Stimulated activated CD4-positive, alpha-beta T cell treated with anti-CD3 and anti-CD28 coated beads, Interleukin-15, amount 100 ng/mL, for 1 hour (primary cell): ENCODE measurements around the gene MAMDC4.
"Not testable (repeated sequence)": the region's sequence is repeated elsewhere in the genome, so short reads cannot be mapped to it uniquely, and the experiment has no call there.

Experiments
- DNase-seq, 2 donors: peaks; one replicate each; pipeline ENCODE4 v3.0.0-alpha.2; 2020; ENCODE audit warnings: low read depth in 1 of 2, low spot score in 1 of 2

MAMDC4 gene

DNA sequence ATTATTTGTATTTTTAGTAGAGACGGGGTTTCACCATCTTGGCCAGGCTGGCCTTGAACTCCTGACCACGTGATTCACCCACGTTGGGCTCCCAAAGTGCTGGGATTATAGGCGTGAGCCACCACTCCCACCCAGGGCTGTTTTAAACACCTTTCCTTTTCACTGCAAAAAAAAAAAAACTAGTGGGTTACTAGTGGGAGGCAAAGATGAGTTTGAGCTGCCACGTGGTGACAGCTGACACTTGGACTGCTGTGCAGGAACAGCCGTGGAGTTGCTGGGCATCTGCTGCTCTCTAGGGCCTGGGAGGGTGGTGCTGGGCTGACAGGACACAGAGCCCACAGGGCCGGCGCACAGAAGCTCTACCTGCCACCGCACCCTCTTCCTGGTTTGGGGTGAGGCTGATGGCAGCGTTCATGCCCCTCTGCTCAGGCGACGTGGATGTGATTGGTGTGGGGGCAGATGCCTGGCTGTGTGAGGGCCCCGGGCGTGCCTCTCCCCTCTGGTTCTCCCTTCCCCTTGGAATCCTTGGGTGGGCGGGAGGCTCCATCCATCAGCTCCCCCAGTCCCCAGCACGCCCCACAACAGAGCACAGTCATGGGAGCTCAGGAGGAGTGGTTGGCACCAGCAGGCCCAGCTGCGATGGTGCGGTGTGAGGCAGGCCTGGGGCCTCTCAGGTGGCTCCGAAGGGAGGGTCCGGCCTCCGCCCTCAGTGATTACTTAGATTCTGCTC lies 27.5 kb upstream of the MAMDC4 start:
- DNase-seq: no peak

DNA sequence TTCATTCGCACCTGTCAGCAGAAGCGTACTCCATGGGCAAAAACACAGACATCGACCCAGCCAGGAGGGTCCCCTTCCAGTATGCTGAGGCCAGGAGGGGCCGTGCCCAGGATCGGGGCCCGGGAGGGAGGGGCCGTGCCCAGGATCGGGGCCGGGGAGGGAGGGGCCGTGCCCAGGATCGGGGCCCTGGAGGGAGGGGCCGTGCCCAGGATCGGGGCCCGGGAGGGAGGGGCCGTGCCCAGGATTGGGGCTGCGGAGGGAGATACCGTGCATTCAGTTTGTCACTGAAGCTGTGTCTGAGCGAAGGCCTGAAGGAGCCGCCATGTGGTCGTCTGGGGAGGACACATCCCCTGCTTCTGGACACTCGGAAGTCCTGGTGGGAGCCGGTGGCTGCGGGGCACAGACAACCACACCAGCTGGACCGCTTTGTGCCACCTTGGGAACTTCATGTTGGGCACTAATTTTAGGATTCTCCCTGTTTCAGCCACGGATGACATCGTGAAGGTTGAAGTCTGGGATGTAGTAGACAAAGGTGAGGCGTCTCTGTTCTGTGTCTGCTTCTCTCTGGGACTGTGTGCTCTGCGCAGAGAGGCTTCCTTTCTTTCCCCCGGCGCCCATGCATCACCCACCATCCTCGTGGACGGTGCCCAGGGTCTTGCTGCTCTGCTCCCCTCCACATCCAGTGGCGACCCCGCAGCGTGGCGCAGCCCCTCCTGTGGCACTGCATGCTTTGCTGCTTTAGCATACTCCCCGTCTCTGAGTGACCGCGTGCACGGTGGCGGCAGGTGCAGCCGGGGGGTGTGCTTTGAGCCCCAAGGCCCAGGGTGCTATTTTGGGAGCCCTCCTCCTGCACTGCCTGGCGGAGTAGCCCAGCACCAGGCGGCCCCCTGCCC lies 26.6 kb upstream of the MAMDC4 start:
- no peak for DNase-seq

DNA sequence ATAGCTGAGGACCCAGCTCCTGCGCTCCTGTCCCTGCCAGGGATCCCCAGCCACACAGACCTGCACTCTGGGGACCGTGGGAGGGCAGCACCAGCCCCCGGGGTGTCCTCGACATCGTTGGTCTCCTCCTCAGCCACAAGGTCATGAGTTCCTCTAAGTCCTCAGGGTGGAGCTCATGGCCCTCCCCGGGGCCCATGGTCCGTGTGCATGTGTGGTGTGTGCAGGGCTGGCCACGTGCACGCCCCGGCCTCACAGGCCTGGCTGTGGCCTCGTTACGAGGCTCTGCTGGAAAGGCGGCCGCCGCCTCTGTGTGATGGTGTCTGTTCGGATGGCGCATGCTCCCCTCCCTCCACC lies 26.0 kb upstream of the MAMDC4 start:
- no peak for DNase-seq

DNA sequence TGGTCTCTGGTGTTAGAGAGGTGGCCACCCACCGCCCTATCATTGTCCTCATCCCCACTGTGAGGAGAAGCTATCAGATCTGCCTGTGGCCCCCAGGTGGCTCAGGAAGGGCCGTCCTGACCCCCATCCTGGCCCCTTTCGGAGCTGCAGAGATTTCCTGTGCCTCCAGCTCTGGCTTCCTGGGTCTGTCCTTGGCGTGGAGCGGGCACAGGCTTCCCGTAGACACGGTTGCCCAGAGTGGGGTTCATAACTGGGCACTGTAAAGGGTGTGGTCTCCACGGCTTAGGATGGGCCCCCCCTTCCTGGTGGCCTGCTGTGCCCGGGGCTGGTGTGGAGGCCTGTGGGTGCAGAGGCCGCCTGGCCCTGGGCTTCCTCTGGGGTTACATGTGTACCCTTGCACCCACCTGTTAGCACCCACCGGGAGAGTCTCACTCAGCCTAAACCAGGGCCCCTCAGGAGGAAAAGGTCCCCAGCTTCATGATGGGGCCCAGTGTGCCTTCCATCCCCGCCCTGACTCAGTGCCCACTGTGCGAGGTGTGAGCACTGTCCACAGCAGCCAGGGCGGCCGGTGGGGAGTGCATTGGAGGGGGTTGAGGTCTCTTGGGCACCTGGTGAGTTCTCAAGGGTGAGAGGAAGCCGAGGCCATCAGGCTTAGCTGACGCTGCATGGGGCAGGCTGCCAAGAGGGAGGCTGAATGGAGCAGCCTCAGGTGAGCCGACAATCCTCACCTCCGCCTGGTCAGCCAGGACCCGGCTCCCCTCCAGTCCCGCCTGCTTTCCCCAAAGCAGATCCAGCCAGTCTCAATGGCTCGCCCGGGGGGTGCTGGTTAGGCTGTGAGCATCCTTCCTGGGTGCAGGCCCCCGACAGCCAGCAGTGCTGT lies 25.2 kb upstream of the MAMDC4 start:
- no peak for DNase-seq

DNA sequence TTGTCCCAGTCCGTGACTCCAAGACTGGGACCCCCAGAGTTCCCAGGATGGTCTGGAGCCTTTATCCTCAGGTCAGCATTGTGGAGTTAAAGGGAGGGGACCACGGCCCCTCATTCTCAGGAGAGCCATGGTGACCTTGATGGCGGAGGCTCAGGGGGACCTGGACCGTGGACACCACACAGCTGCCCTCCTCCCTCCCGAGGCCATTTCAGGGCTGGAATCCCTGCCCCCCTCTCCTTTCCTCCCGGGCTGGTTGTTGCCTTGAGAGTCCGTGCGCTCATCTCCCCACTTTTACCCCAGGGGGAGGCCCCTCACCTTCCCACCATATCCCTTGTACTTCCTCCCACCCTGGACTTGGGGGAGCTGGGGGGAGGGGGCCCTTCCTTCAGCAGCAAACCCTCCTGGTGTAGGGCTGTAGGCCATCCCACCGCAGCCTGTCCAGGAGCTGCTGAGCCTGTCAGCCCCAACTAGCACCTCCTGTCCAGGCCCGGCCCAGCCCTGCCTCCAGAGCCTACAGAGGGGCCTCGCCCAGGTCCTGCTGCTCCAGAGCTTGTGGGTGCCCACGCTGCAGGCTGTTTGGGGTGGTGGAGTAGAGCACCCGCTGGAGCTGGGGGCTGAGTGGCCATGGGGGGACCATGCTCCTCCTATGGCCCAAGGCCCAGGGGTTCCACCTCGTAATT lies 24.2 kb upstream of the MAMDC4 start:
- no peak for DNase-seq

DNA sequence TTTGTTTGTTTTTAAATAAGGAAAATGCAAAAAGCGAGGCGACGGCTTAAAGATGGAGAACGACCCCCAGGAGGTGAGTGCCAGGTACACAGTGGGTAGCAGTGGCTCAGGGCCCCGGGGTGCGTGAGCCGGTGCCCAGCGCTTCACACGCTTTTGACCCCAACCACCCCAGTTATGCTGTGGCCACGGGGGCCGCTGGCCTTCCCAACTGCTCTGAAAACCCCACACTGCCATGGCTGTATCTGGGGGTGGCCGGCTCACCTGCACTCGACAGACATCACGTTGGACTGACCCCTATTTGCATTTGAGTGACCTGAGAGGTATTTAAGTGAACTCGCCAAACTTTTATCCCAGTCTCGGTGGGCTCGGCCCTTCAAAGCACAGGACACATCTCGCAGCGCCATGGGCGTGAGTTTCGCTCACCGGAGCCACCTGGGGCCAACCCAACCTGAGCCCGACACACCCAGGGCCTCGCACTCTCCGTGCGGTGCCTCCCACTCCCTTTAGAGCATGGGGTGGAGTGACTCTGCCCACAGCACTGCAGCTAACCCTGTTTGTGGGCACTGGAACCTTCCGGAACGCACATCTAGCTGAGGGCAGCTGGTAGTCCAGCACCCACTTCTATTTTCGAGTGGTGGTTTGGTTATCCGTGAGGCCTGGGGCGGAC lies 23.5 kb upstream of the MAMDC4 start:
- DNase-seq: no peak

DNA sequence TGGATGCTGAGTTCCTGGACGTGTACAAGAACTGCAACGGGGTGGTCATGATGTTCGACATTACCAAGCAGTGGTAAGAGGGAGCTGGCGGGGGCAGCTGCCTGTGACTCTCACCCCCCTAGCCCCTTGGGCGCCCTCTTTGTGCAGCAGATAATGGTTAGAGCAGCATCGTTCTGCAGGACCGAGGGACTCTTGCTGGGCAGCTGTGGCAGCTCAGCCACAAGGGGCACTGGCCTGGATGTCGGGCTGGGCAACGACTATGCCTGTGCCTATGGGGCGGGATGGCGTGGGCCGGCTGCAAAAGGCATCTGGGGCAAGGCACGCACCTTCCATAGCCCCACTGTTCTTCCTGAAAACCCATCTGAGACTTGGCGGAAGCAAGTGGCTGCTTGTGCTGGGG lies 22.7 kb upstream of the MAMDC4 start:
- no peak for DNase-seq

DNA sequence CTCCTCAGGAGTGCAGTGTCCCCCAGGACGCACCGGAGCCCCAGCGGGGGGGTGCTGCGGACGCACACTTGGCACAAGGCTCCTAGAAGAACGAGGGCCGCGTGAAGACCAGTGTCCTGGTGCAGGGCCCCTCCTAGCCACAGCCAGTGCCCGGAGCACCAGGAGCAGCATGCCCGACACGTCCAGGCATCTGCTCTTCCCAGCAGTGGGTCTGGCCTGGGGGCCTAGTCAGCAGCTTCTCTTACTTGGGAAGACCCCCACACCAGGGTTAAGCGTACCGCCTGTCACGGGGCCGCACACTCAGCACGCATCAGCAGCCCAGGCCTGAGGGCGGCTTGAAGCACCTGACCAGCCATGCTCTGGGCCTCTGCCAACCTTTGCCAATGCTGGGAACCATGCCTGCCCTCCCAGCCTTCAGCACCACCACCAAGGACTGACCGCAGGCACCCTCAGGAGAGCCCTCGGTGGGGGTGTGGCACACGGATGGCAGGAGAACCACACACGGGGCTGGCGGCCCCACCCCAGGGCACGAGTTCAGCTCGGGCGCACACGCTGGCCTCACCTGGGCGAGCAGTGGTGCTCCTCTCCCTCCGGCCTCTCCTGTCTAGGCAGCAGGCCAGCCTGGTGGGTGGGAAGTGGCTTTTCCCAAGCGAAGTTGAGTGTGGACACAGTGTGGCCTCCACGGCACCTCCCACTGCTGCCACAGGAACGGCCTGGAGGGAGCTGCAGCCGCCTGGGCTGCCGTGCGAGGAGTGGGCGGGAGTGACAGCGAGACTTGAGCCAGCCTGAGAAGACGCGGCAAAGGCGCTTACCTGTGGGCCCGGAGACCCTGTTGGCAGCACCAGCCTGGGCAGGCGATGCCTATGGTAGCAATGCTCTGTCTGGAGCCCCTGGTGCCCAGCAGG lies 21.9 kb upstream of the MAMDC4 start:
- no peak for DNase-seq

DNA sequence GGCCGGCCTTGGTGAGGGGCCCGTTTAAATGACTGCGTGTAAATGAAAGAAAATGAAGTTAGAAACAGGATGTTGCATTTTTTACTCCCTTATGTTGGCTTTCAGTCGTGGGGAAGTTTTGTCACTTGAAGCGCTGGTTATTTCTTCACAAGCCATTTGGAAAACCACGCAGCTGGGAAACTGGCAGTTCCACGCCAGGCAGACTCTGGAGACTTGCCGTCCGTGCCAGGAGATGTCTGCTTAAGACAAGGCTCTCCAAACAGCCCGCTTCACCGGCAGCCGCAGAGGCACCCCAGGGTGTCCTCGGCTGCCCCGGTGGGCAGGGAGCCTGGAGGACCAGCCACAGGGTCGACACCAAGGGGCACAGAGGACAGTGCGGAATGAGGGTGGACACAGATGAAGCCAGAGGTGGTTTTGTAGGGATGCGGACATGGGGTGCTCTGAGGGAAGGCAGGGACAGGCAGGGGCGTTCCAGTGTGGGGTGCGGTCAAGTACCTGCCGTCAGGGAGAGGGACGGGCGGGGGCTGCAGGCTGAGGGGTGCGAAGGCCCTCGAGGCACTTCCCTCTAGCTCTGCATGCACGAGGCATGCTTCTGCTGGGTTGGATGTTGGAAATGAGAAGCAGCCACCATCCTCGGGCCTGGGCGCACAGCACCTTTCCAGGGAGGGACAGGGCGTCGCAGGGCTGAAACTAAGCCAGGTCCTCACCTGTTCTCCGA lies 21.0 kb upstream of the MAMDC4 start:
- no peak for DNase-seq

DNA sequence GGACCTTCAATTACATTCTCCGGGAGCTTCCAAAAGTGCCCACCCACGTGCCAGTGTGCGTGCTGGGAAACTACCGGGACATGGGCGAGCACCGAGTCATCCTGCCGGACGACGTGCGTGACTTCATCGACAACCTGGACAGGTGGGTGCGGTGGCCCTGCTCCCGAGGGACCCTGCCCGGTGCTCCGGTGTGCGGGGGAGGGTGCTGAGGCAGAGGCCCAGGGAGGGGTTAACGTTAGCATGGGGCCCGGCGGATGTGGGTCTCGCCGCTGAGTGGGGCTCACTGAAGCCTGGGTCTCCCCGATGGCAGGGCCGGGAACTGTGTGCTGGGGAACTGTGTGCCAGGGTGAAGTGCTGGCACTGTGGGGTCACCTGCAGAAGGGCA lies 20.4 kb upstream of the MAMDC4 start:
- no peak for DNase-seq

DNA sequence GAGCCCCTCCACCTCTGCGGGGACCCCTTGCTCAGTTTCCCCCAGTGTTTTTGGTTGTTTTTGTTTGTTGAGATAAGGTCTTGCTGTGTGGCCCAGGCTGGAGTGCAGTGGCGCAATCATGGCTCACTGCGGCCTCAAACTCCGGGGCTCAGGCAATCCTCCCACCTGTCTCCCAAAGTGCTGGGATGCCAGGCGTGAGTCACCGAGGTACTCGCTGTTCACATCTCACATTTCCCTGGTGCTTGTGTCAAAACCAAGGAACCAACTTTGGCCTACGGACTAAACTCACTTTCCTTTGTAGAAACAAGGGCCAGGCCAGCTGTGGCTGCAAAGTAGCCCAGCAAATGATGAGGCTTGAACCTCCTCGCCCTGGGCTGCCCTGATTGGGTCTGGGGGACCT lies 19.6 kb upstream of the MAMDC4 start:
- DNase-seq: no peak

DNA sequence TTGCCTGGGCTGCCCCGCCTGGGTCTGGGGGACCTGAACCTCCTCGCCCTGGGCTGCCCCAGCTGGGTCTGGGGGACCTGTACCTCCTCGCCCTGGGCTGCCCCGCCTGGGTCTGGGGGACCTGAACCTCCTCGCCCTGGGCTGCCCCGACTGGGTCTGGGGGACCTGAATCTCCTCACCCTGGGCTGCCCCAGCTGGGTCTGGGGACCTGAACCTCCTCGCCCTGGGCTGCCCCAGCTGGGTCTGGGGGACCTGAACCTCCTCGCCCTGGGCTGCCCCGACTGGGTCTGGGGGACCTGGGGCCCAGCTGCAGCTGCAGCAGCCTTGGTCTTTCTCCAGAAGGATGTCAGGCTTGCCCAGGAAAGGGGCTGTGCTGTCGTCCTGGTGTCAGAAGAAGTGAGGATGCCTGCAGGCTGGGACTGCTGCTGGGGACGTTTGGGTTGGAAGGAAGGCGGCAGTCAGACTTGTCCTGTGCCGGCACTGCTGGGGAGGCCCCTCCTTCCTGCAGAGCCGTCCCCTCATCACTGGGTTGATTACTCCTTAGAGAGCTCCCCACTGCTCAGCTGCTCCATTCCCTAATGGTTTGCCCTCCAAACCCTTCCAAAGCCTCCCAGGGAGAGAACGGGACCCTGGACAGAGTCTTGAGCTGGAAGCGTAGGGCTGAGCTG lies 18.6 kb upstream of the MAMDC4 start:
- DNase-seq: not testable (repeated sequence)

DNA sequence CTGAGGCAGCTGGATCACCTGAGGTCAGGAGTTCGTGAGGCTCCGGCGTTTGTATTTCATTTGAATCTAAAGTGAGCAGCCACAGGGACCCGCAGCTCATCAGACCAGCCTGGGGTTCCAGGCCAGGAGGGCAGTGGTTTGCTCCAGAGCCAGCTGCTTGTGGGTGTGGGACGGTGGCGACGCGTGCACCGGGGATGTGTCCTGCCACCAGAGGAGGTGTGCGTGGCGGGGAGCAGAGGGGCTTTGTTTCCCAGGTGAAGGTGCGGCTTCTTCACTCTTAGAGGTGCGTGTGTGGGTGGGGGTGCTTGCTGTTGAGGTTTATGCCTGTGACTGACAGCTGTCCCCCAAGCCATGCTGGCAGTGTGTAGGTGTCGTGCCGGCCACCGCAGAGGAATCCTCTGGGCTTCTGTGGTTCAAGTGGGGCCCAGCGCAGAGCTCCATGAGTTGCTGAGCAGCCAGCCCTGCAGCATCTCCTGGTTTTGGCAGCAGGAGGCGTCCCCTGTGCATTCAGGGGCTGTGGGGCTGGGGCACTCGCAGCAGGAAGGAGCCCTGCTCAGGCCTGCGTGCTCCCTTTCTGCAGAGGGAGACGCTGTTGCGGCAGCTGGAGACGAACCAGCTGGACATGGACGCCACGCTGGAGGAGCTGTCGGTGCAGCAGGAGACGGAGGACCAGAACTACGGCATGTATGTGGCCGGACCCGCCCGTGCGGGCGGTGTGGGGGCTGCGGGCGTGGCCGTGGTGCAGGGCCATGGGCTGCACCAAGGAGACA lies 16.8 kb upstream of the MAMDC4 start:
- DNase-seq: no peak

DNA sequence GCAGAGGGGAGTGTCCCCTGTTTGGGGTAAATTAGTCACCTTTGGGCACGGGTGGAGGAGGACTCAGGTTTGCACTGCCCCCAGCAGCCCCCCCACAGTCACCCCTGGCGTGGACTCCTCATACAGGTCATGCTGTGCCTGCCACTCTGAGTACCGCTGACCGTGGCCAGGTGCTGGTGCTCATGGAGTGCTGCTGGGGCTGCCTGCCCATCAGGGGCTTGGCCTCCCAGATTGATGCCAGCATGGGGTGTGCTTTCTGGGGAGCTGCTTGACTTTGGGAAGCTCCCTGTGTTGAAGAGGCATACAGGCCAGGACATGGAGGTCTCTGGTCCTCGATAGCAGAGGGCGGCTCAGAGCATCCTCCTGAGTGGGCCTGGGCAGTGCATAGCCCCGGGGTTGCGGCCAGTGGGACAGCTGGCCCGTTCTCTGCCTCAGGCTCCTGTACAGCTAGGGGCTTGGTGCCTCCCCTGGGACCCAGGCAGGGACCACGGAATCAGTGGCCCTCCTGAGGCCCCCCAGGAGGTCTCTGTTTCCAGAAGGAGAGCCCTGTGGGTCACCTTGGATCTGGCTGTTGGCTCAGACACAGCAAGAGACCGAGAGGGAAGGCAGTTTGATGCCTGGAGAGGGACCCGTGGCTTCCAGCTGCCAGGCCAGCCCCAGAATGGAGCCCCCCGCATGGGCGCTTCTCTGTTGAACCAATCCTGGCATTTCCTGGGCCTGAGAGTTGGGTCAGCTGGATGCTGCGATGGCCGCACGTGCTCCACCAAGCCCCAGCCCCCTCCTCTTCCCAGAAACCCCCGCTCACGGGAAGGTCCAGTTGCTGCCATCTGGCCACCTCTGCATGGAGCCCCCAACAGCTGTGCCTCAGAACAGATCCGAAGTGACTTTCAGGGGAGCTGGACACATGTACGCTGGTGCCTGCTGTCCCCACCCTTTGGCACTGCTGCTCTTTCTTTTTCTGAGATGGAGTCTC lies 15.9 kb upstream of the MAMDC4 start:
- no peak for DNase-seq

DNA sequence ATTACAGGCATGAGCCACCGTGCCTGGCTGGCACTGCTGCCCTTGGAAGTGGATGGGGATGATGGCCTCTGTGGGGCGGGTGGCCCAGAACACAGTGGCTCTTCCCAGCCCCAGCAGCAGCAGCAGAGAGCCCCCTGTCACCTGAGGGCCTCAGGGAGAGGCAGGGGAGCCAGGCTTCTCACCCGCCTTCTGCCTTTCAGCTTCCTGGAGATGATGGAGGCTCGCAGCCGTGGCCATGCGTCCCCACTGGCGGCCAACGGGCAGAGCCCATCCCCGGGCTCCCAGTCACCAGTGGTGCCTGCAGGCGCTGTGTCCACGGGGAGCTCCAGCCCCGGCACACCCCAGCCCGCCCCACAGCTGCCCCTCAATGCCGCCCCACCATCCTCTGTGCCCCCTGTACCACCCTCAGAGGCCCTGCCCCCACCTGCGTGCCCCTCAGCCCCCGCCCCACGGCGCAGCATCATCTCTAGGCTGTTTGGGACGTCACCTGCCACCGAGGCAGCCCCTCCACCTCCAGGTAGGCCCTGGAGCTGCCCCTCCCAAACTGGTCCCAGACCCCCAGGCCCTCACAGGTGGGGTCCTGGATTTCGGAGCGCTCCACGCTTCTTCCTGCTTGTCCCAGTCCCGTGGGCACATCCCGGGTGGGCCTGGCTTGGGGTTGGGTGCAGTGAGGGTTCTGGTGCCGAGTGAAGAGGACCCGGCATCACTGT lies 14.8 kb upstream of the MAMDC4 start:
- no peak for DNase-seq

DNA sequence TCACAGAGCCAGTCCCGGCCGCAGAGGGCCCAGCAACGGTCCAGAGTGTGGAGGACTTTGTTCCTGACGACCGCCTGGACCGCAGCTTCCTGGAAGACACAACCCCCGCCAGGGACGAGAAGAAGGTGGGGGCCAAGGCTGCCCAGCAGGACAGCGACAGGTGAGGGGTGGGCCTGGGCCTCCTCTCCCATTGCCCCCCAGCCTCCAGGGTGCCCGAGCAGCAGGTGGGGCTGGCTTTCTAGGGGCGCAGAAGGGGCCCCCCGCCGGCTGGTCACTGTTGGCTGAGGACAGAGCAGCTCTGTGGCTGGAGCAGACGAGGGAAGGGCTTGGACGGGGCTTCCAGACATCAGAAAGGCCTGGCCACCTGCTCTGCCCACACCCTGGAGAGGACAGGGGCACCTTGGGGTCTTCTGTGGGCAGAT lies 14.3 kb upstream of the MAMDC4 start:
- DNase-seq: not testable (repeated sequence)
